Right ventricle myocardium inferior (tissue), 1 donor: ENCODE measurements around the gene SPDYC. TPM values are rescaled to one million over a fixed set of nuclear protein-coding genes. Genes with fewer than 3 reads are reported as not detected.

Experiments used
- ATAC-seq: fragments of 200-7000 bp; cut with Tn5 transposase; one replicate; pipeline ENCODE4 v1.9.1; 2020; ENCODE audit warnings: mild to moderate bottlenecking, moderate library complexity
- DNase-seq: peaks from one replicate; pipeline ENCODE4 v3.0.0; 2021; ENCODE audit errors: missing footprints
- intact Hi-C: fragments of 100-400 bp; cut with DNase I; formaldehyde crosslinking; loops from one replicate; pipeline ENCODE4 v1.11.0; 2022
- microRNA-seq: library from miRNA; unstranded; fragments of <30 nt; microRNA quantifications from one replicate; pipeline ENCODE4 v1.2.0, GENCODE V29; 2020
- total RNA-seq: library from RNA; stranded (reverse); fragmentation: NEBNext Ultra II Directional; extraction: Animal tissue kit (Norgen Biotek cat#: 25700); gene quantifications from one replicate; pipeline ENCODE4 v1.2.1, GENCODE V29; 2021
- donor health status: DM: no; HTN: yes; CAD: no; lungs with severe emphysema.

SPDYC gene
- total RNA-seq, 1 donor from 2014 or later: not detected

GRCh38 chr11:65213322-65214211 is 43.5 kb downstream of the SPDYC start:
- ATAC-seq (peak; percentile 25), DNase-seq (no peak)
- intact Hi-C loops: no loop called here

- ATAC-seq: no peak
- DNase-seq: no peak
- intact Hi-C loops: no loop called here
These were observed 44.3 kb downstream of the SPDYC start for GRCh38 chr11:65214212-65214845.

DNA sequence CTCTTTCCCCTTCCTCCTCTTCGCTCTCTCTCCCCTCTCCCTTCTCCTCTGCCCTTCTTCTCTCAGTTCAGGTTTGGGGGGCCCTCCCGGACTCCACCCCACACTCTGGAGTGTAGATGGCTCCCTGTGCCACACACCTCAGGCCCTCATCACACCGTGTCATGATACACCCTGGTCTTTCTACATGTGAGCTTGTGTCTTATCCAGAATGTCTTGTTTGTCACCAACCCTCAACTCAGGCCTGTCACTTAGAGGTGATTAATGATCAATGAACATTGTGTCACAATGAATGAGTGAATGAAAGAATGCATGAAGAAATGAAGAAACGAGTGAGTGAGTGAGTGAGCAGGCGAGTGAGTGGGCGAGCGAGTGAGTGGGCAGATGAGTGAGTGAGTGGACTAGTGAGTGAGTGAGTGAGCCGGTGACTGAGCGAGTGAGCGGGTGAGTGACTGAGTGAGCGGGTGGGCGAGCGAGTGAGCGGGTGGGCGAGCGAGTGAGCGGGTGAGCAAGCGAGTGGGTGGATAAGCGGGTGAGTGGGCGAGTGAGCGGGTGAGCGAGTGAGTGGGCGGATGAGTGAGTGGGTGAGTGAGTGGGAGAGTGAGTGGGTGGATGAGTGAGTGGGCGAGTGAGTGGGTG is 45.5 kb downstream of the SPDYC start:
- intact Hi-C loops: no loop called here
- DNase-seq: no peak
- no peak for ATAC-seq

- intact Hi-C loops: no loop called here
- no peak for ATAC-seq
- DNase-seq: no peak
These were observed 46.8 kb downstream of the SPDYC start for GRCh38 chr11:65216830-65217229.

DNA sequence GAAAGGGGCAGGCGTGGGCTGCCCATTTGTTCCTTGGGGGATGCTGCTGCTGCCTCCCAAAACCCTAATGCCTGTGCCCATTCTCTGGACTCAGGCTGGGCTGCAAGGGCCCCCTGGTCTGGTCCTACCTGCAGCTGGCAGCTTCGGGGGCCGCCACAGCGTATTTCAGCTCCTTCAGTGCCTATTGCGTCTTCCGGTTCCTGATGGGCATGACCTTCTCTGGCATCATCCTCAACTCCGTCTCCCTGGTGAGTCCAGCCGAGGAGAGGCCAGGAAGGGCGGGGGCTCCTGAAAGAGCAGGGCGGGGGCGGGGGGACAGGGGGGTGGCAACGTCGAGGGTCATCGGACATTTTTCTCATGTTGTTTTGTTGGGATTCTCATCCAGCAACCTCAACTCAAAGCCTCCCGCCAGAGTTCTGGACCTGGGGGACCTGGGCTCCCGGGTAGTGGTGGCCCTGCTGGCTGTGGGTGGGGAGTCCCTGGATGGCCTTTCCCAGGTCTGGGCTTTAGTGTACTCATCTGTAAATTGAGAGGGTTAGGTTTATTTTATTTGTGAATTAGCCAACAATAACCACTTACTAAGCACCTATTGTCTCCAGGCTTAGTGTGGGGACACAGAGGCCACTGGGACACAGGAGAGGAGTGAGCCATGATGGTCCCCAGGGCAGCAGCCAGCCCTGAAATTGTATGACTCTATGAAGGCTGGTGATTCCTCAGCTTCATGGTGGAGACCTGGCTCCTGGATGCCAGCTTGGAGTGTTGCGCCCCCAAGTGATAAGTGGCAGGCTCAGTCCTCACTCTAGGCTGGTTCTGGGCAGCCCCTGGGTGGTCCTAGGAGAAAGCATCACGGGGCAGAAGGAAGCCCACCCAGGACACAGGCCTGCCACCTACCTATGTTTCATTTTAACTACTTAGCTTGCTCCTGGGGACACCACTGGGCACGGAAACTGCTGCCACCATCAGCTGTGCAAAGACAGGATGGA is 47.7 kb downstream of the SPDYC start:
- DNase-seq: no peak
- intact Hi-C loops: no loop called here
- no peak for ATAC-seq

DNA sequence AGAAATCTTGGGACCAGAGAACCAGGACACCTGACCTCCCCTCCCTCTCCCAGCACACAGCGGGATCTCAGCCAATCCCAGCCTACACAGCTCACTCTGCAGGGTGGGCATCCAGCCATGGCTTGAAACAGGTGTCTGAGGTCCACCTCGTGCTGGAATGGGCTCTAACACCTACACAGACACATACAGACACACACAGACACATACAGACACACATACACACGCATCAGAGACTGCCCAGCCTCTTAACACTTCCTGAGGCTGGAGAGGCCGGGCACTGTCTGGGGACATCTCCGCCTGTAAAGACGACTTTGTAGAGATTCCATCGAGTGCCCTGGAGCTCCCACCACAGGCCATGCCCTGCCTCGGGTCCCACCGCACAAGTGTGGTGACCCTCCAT is 48.4 kb downstream of the SPDYC start:
- DNase-seq: no peak
- no peak for ATAC-seq
- intact Hi-C loops: no loop called here

GRCh38 chr11:65219930-65220213 is 49.8 kb downstream of the SPDYC start:
- ATAC-seq: no peak
- intact Hi-C loops: no loop called here
- no peak for DNase-seq

GRCh38 chr11:65221026-65221425 is 51.0 kb downstream of the SPDYC start:
- DNase-seq: no peak
- ATAC-seq: no peak
- intact Hi-C loops: no loop called here

Small RNA genes lying within 50 kb of the gene (microRNA-seq; reads per million reads assigned to microRNA genes)
- not detected for gene MIR6751

Other genes starting within 250 kb of the SPDYC start
- gene PPP2R5B, start 245.5 kb upstream of the SPDYC start, total RNA-seq: 20.6 TPM
- not detected for gene GPHA2, start 234.3 kb upstream of the SPDYC start, total RNA-seq
- gene MAJIN, start 198.1 kb upstream of the SPDYC start, total RNA-seq: not detected
- gene BATF2, start 173.3 kb upstream of the SPDYC start, total RNA-seq: 1.5 TPM
- 131 TPM for gene ARL2, start 156.1 kb upstream of the SPDYC start, total RNA-seq
- gene SNX15, start 142.8 kb upstream of the SPDYC start, total RNA-seq: 18.3 TPM
- 7.5 TPM for gene SAC3D1, start 129.0 kb upstream of the SPDYC start, total RNA-seq
- 3.4 TPM for gene NAALADL1, start 111.7 kb upstream of the SPDYC start, total RNA-seq
- gene CDCA5, start 86.2 kb upstream of the SPDYC start, total RNA-seq: 1.7 TPM
- 25.0 TPM for gene ZFPL1, start 86.0 kb upstream of the SPDYC start, total RNA-seq
- gene VPS51, start 74.0 kb upstream of the SPDYC start, total RNA-seq: 95.2 TPM
- gene TM7SF2, start 58.4 kb upstream of the SPDYC start, total RNA-seq: 53.1 TPM
- gene ZNHIT2, start 52.5 kb upstream of the SPDYC start, total RNA-seq: 5.8 TPM
- 714 TPM for gene FAU, start 48.1 kb upstream of the SPDYC start, total RNA-seq
- 35.8 TPM for gene MRPL49, start 47.9 kb upstream of the SPDYC start, total RNA-seq
- gene SYVN1, start 35.7 kb upstream of the SPDYC start, total RNA-seq: 27.1 TPM
- gene CAPN1, start 11.7 kb downstream of the SPDYC start, total RNA-seq: 82.9 TPM
- gene POLA2, start 91.7 kb downstream of the SPDYC start, total RNA-seq: 2.9 TPM
- 16.7 TPM for gene CDC42EP2, start 144.6 kb downstream of the SPDYC start, total RNA-seq
- 51.6 TPM for gene DPF2, start 163.6 kb downstream of the SPDYC start, total RNA-seq
- 0.54 TPM for gene TIGD3, start 184.5 kb downstream of the SPDYC start, total RNA-seq
- gene SLC25A45, start 212.4 kb downstream of the SPDYC start, total RNA-seq: 5.6 TPM
- 8.2 TPM for gene FRMD8, start 216.4 kb downstream of the SPDYC start, total RNA-seq